HG02623 (cell line): ENCODE measurements around the gene SMCO2.

Experiments
- ATAC-seq: cut with Tn5 transposase; IDR thresholded peaks from one replicate; pipeline ENCODE4 v1.9.1; 2021; ENCODE audit warnings: moderate library complexity; ENCODE audit not compliant: unreplicated experiment

The SMCO2 gene

GRCh38 chr12:27497446-27497845 is 50.9 kb downstream of the SMCO2 start:
- ATAC-seq, result no peak

DNA sequence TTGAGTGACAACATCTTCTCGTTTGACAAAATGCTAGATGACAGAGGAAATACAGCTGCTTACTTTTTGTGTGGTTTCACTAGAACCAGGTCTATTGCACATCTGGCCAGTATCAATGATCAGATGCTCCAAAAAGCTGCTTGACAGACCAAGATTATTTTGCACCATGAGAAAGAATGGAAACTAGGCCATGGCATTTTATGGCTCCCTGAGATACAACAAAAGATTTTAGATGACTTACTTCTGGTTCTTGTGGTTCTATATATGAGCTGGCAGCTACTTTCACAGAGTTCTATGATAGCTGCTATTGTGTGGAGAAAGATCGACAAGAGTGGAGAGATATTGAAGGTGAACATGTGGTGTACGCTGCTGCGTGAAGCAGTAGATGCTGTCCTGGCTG is 51.6 kb downstream of the SMCO2 start:
- ATAC-seq, result no peak

- ATAC-seq, result no peak
These were observed 52.2 kb downstream of the SMCO2 start for GRCh38 chr12:27498761-27499160.

- ATAC-seq, result no peak
These were observed 52.8 kb downstream of the SMCO2 start for GRCh38 chr12:27499377-27499776.

- ATAC-seq, result no peak
These were observed 54.0 kb downstream of the SMCO2 start for GRCh38 chr12:27500546-27500945.

GRCh38 chr12:27502021-27502435 is 55.5 kb downstream of the SMCO2 start:
- no peak for ATAC-seq

DNA sequence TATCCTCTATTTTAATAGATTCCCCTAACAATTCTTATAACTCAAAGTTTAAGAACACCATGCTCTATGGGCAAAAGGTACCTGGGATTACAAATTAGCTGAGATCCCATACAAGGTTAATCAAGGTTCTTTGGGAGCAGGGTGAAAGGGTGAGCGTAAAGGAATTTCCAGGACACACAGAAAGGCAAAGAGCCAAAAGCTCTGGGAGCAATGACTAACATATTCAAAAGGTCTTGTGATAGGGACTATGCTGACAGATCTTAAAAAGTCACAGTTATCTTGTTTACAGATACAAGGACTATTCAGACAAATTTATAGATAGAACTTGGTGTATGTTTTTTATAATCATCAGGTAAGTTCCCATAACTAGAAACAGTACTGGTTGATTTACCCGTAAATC is 58.0 kb downstream of the SMCO2 start:
- ATAC-seq, result no peak

DNA sequence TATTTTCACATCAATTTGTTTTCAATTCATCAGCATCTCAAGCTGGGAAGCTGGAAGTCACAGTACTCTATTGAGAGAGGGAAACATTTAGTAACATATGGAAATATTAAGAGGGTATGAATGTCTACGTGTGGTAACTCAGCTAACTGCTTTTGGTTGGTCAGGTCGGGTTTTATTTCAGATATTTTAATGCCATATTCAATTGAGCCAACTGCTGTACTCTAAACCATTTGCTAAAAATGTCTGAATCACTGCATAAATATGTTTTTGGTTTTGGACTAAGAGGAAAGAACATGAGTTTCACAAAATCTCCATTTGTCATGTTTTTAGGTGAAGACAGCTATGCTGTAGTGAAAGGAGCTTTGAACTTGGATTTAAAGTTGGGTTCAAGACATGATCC is 58.6 kb downstream of the SMCO2 start:
- ATAC-seq, result no peak

DNA sequence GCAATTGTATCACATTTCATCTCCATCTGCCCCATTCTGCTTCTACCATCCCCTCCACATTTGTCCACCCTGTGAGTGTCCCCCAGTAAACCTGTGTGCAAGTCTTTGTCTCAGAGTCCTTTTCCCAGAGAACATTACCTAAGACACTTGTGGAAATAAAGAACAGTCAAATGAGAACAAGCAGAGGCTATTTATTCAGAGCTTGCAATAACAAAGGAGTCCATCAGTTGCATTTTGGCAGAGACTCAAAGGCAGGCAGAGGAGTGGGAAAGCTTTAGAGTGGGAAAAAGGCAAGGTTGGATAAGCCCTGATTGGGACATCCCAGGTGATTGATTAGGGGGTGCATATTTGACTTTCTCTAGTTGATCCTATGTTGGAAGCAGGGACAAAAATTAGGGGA is 59.2 kb downstream of the SMCO2 start:
- ATAC-seq, result no peak

- ATAC-seq, result no peak
These were observed 60.2 kb downstream of the SMCO2 start for GRCh38 chr12:27506645-27507189.

DNA sequence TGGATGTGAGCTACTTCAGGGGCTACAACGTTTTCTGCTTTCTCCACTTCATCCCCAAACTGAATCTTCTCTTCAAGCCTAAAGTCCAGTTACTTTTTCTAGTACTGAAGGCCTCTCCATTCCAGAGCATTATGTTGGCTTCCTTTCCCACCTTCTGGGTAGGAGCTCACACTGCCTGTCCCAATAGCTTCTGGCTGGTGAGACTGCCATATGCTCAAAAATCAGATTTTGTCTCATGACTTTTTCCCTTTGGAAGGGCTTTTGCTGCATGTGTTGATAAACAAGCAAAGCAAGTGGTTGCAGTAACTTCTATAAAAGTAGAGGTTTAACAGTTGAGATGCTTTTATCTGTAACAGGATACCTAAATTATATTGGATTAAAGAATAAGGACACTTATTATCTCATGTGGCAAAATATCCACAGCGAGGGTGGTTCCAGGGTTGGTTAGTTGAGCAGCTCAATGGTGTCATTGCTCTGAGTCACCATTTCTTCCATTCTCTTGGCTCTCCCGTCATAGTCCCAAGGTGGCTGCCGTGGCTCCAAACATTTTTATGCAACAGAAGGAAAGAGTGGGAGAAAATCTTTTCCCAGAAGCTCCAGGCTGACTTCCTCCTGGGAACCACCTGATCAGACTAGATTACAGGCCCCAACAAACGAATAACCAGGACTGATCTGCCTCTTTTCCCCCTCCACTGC is 62.3 kb downstream of the SMCO2 start:
- no peak for ATAC-seq

GRCh38 chr12:27511031-27511722 is 64.6 kb downstream of the SMCO2 start:
- ATAC-seq, result no peak

- no peak for ATAC-seq
These were observed 65.1 kb downstream of the SMCO2 start for GRCh38 chr12:27511723-27512045.

GRCh38 chr12:27513155-27513824 is 66.8 kb downstream of the SMCO2 start:
- ATAC-seq, result no peak

GRCh38 chr12:27515671-27516070 is 69.1 kb downstream of the SMCO2 start:
- no peak for ATAC-seq

- ATAC-seq, result no peak
These were observed 70.1 kb downstream of the SMCO2 start for GRCh38 chr12:27516625-27517024.

DNA sequence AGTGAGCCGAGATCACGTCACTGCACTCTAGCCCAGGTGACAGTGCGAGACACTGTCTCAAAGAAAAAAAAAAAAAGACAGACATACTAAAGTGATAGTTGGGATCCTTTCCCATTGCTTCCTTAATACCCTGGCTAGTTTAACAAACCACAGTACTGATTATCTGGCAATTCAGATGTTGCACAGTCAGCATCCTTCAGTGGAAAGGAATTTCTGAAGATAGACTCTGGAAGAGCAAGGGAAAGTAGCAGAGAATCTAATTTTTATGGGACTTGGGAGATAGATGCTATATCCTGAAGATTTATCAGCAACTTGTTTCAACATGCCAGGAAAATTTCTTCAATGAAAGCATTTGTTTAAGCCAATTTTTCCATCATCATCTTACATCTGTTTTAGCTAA is 71.0 kb downstream of the SMCO2 start:
- ATAC-seq, result no peak

DNA sequence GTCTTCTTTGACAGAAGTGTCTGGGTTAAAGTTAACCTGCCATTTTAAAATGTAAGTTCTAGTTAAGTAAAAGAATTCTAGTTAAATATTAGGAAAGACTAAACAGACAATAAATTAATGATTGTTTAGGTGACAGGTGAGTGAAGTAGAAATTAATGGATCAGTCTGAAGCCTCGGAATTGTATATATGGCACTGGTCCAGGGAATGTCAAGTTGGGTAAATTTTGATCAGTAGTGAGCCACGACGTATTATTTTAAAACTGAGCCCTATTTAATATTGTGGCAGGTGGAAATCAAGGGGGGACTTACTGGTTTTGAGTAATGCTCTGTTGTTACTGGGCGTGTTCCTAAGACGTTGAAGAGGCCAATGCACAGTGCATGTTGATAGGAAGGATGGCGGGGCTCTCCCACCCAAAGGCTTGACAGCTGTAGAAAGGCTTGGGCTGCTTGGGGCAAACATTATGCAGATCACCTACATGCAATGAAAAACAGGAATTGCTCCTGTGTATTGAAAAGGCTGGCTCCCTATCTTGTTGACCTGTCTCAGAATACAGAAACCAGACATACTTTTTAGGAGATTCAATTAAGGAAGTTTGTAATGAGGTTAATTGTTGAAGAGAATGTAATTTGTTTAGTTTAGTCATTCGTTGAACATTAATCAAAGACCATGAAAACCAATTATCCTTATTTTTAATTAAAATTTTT is 71.6 kb downstream of the SMCO2 start:
- ATAC-seq, result no peak

- no peak for ATAC-seq
These were observed 74.5 kb downstream of the SMCO2 start for GRCh38 chr12:27521066-27521465.

- no peak for ATAC-seq
These were observed 75.4 kb downstream of the SMCO2 start for GRCh38 chr12:27521981-27522380.

GRCh38 chr12:27523305-27523641 is 76.7 kb downstream of the SMCO2 start:
- ATAC-seq, result peak; percentile 1
